Amniotic stem cell (primary cell): ENCODE data around the gene CLIC3.

Experiments used
- DNase-seq: peaks from one replicate; lab custom pipeline; 2025; lab: John Stamatoyannopoulos, UW

The CLIC3 gene

DNA sequence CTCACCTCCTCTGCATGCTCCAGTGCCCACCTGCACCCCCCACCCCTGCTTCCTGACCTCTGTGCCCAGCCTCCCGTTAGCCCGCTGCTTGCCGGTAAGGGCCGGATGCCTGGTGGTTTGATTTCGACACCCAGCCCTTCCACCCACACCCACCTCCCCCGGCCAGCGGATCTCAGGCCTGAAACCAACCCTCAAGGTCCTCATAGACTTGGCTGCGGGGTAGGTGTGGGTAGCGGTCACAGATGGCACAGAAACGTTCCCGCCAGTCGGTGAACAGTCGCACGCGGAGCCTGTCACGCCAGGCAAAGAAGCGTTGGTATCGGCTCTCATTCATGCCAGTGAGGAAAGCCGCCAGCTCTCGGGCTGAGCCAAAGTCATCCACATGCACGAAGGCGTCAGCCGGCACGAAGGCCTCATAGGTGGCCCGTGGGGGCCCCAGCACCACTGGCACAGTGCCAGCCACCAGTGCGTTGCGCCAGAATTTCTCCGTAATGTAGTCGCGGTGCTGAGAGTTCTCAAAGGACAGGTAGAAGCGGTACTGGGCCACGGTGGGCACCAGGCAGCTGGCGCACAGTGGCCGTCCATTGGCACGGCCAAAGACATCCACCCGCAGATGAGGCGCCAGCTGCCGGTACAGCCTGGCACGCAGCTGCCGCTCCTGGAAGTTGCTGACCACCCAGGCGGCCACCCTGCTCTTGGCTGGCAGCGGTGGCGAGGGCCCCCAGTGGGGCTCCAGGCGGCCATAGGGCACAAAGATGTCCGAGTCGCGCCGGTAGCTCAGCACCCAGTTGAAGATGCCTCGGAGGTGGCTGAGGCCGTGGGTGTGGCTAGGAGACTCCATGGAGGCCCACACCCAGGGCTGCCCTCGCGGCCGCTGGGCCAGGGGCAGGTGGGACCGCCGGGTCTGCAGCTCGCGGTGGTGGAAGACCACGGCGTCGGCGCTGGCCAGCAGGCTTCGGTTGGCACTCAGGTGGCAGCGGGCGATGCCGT lies 34.5 kb upstream of the CLIC3 start:
- no peak for DNase-seq

DNA sequence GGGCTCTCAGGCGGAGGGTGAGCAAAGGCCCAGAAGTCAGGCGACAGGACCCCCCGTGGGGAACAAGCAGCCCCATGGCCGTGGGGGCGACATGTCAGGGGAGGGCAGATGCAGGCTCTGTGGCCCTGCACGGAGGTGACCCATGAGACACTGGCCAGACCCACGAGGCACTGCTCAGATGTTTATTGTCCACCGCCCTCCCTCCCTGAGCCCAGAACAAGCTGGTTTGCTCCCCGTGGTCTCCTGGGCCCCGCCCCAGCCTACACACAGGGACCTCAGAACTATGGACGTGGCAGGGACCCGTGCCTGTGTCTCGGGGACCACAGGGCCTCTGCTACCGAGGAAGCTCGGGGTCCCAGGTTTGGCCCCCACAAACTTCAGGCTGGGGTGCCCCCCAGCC lies 33.6 kb upstream of the CLIC3 start:
- no peak for DNase-seq

DNA sequence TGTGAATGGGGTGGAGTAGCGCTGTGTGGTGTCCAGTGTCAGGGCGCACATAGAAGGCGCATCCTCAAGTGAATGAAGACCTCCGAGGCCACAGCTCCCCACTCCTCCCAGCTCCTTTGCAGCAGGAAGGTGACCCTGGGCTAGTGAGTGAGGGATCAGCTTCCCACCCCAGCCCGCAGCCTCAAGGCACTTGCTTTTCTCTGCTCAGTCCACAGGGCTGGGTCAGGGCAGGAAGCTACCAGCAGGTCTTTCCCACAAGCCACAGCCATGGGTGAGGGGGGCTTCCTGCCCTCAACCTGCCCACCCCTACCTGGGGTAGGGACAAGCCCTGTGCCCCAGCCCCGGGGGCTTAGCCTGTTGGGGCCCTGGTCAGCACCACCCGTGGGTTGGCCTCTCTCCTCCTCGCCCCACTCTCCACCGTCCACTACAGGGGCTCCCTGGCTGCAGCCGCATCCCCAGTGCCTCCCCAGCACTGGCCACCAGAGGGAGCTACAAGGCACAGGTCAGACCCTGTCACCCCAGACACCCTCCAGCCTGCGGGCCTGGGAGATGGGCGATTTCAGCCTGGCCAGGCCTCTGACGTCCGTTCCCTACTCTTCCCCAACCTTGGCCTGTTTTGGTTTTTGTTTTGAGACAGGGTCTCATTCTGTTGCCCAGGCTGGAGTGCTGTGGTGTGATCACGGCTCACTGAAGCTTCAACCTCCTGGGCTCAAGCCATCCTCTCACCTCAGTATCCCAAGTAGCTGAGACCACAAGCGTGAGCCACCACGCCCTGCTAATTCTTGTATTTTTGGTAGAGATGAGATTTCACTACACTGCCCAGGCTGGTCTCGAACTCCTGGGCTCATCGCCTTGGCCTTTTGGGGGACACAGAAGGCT lies 32.9 kb upstream of the CLIC3 start:
- DNase-seq, result no peak

DNA sequence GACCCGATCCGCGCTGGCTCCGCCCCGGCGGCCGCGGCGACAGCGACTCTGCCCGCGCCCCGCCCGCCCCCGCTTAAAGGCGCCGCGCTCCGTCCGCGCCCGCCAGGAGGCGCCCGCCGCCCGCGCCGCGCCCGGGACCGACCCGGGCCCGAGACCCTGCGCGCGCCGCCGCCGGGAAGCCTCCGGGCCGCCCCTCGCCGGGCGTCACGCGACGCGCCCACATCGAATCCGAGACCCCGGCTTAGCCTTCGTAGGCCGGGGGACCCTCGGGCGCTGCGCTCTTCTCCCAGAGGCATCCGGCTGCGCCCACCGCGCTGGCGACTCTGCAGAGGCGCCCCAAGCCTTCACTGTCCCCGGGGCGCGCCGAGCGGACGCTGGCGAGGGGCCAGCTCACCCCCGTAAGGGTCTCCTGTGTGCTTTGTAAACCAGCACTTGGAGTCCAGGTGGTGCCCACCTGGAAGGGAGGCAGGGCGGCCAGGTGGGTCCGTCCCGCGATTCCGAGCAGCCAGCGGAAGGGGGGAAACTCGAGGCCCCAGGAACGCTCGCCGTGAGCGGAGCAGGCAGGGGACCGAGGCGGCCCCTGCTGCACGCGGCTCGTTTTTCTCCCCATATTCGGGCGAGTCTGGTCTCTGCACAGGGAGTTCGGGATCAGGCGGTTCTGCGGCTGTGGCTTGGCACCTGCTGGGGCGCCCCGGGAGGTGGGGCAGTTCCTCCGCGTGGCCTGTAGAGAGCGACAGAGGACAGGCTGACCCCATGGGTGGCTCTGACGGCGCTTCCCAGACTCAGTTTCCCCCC lies 32.1 kb upstream of the CLIC3 start:
- DNase-seq, result no peak

DNA sequence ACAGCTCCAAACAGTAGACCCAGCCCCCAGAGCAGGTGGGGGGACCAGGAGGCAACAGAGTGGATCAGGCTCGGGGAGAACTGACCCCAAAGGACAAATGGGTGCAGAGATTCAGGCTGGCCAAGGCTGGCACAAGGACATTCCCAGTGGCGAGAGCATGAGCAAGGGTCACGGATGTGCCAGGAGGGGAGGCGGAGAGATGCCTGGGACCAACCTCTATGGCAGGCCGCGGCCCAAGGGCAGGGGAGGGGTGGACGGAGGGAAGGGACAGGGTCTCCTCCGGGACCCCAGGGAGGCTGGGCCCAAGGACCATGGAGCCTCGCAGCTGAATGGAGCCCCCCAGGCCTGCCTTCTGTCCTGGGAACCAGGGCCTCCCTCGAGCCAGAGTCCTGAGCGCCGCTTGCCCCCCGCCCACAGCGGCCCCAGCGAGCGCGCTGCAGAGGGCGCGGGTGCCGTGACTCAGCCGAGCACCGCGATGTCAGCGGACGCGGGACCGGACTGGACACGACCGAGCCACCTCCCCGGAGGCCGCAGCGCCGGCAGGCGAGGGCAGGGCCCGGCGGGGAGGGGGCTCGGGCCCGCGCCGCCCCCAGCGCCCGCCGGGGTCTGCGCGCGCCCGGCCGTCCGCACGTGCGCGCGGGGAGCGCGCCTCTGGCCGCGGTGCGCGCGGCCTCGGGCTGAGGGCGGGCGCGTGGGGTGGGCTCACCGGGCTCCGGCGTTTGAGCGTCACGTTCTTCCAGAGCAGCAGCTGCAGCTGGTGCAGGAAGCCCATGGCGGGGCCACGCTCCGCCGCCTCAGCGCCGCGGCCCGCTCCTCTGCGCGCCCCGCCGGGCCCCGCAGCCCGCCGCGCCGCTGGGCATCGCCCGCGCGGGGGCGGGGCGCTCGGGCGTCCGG lies 31.2 kb upstream of the CLIC3 start, which contains the start of gene ABCA2:
Gene ABCA2 (minus strand): TSS at position 869 of the 894 bp plus-strand sequence. CDS start 97 bp downstream, at position 772.
- DNase-seq, result peak; percentile 25

DNA sequence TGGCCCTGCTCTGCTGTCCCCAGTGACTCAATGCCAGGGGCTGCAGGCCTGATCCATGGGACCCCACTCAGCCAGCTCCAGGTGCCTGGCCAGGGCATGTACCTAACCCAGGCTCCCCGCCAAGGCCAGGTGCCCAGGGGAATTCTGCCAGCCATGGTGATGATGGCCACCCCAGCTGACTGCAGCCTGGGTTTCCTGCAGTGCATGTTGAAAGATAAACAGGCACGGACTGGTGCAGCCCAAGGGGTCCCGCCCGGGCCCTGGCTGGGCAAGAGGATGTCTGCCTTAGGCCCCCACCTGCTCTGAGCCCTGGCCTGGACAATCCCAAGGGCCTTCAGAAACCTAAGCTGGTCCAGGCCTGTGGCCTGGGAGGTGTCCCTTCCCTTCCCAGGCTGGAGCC lies 30.5 kb upstream of the CLIC3 start:
- no peak for DNase-seq

DNA sequence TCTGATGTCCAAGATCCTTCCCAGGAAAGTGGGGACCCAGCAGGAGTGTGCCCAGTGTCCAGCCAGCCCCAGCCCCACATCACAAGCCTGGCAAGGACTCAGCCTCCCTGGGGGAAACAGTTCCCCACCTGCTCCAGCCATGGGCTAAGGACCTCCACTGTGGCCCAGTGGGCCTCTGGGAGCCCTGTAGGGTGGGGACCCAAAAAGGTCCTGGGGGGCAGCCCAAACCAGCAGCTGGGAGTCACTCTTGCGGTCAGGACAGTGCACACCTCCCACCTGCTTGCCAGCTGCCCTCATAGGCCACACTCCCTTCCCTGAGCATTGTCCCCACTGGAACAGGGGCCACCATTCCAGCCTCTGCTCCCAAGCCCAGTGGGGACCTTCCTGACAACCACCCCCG lies 30.0 kb upstream of the CLIC3 start:
- DNase-seq, result no peak

DNA sequence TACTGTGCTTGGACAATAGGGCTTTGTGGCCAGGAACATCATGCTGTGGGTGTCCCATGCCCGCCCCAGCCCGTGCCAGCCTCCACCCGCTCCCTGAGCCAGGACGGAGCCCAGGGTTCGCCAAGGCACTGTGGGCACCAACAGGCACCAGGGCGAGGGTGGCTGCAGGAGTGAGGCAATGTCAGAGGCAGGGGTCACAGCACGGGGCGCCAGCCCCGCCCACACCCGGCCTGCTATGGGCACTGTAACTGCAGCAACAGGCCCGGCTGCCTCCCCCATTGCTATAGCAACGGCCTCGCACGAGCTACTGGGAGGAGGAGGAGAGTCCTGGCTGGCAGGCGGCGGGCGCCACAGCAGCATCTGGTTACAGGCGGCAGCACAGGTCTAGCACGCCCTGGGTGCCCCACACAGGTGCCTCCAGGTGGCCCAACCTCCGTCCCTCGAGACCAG lies 29.2 kb upstream of the CLIC3 start:
- no peak for DNase-seq

DNA sequence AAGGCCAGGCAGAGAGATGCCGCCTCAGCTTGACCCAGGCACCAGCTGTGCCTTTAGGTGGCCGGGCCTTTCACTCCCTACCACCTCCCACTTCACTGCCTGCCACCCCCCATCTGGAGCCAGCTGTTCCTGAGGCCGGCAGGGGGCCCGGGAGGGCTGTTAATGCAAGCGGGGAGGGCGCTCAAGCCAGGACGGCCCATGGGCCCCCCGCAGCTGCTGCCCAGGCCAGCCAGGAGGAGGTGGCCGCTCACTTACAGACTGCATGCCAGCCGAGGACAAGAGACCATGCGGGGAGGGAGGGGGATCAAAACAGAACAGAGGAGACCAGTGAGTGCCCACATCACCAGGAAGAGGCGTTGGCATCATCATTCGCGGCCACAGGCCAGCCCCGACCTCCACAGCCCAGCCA lies 27.2 kb upstream of the CLIC3 start:
- DNase-seq, result no peak

DNA sequence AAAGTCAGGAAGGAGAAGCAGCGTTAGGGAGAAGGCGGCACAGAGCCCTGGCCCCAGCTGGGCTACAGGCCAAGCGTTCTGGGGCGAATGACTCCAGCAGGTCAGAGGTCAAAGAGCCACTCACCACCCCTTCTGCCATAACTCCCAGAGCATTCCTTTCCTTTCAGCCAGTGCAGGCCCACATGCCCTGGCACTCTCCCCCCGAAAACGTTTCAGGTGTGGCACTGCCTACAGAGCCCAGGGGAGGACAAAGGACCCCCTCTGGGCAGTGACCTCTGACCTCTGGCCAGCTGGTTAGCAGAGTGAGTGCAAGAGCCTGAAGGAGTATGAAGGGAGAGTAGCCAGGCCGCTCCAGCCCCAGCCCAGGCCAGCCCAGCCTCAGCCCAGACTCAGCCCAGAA lies 26.8 kb upstream of the CLIC3 start:
- DNase-seq, result no peak

DNA sequence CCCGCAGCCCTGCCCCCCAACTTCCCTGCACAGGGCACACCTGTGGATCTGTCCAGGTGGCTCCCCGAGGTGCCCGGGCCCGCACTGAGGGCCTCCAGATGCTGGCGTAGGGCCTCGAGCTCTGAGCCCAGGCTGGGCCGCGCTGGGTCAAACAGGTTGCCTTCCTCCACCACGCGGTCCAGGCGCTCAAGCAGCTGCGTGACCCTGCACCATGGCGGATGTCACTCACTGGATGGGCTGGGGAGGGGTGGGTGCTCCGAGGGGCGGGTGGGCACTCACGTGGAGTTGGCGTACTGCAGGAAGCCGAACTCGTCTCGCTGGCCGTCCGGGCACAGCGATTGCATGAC lies 26.3 kb upstream of the CLIC3 start:
- no peak for DNase-seq

DNA sequence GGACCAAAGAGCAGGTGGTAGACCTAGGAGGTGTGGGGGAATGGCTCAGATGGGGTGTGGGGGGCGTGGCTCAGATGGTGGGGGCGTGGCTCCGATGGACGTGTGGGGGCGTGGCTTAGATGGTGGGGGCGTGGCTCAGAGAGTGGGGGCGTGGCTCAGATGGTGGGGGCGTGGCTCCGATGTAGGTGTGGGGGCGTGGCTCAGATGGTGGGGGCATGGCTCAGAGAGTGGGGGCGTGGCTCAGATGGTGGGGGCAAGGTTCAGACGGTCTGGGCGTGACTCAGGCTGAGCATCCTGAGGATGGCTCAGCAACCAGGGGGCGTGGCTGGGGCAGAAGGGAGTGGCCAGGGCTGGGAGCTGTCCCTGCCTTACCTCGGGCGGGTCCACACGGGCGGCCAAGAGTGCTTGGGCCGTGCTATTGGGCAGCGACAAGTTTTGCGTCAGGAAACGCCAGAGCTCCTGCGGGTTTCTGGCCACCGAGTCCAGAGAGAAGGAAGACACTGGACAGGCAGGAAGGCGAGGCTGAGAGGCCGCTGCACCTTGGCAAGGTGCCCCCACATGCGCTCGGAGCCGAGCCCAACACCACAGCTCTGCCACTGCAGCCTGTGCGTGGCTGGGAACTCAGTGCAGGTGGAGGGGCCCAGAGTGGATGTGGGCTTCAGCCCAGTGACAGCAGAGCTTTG lies 25.8 kb upstream of the CLIC3 start:
- no peak for DNase-seq

DNA sequence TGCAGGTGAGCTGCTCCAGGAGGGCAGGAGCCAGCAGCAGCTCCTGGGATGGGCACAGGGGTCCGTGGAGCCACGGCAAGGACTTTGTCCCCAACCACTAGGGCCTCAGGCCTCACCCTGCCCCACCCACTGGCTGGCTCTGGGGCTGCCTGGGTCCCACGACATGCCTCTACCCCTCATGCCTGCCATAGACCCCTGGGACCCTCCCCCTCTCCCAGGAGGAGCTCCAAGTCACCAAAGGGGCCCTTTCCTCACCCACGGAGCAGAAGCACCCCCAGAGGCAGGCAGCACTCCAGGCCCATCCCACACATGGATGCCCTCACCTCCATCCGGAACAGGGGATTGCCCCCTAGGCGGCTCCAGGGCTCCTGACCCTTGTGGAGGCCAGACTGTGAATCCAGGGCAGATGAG lies 25.2 kb upstream of the CLIC3 start:
- no peak for DNase-seq

DNA sequence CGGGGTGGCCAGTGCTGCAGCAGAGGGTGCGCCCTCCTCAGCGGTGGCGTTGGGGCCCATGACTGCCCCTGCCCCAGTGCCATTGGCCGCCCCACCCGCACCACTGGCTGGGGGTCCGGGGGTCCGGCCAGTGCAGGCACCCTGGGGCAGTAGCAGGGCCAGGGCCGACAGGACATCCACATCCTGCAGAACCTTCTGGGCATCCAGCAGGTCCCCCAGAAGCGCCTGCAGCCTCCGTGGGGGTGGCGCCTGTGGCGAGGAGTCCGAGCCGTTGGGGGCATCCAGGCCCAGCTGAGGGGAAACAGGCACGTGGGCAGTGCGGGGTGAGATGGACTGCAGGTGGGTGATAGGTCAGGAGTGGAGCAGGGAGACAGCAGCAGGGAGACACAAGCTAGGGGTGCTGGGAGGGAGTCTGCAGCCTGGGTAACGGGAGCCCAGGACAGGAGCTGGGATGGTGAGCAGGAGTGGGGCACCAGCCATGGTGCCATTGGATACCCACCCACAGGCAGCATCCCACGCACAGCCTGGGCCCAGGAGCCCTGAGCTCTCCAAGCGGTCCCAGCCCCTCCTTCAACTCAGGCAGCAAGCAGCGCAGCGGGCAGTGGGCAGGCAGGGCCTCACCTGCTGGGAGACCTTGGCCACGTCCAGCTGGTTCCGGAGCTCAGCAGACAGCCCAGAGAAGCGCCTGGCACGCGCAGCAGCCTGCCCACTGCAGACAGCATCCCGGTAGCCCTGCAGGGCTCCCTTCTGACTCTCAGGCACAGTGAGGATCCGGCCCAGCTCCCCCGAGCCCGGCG lies 24.6 kb upstream of the CLIC3 start:
- DNase-seq, result no peak

DNA sequence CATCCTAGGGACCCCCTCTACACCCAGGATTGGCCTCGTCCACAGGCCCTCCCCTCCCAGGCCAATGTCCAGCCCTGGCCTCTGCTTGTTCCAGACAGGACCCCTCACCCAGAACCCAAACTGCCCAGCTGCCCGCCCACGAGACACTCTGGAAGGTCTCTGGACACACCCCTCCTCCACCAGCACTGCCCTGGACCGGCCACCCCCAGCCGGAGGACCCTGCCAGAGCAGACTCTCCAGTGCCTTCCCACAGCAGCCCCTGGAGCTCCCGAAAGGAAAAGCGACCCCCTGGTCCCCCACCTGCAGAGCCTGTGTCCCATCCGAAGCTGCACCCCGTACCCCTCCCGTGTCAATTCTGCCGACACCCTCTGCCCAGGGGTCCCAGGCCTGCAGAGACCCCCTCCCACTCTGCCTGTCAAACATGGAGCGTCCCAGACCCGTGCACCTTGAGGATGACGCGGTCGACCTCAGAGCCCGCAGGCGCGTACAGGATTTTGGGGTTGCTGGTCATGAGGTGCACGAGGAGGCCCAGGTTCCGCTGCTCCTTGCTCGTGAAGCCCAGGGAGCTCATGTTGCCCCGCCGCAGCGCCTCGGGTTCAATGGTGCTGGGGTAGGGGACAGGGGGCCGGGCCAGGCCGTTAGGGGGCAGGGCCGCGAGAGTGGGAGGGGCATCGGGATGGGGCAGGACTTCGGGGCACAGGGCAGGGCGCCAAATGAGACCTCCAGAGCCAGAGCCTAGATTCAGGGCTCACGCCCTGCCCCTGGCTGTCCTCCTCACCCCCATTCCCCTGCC lies 23.7 kb upstream of the CLIC3 start:
- DNase-seq, result no peak

DNA sequence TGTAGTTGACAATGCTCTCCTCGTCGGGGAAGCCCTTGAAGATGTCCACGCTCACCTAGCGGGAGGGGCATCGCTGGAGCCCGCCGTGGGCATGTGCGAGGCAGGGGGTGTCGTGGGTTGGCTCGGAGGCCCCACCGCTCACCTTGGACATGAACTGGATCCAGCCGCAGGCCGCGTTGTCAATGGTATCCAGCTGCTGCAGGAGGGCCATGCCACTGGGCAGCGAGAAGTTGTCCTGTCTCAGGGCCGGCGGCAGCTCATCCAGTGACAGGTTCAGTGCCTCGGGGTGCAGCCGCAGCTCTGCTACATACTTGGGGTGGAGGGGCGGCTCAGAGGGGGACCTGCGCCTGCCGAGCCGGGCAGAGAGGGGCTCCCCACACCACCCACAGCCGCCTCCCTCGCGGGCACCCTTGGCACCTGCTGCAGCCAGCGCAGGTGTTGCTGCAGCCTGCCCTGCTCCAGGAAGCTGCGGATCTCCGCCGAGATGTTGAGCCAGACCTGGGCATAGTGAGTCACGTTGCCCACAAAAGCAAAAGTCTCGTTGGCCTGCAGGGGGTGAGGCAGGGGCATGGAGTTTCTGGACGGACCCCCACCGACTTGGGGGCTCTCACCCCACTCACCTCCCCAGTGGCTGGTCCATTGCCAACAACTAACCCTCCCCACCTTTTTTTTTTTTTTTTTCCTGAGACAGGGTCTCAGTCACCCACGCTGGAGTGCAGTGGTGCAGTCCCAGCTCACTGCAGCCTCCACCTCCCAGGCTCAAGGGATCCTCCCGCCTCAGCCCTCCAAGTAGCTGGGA lies 22.6 kb upstream of the CLIC3 start:
- DNase-seq, result no peak

DNA sequence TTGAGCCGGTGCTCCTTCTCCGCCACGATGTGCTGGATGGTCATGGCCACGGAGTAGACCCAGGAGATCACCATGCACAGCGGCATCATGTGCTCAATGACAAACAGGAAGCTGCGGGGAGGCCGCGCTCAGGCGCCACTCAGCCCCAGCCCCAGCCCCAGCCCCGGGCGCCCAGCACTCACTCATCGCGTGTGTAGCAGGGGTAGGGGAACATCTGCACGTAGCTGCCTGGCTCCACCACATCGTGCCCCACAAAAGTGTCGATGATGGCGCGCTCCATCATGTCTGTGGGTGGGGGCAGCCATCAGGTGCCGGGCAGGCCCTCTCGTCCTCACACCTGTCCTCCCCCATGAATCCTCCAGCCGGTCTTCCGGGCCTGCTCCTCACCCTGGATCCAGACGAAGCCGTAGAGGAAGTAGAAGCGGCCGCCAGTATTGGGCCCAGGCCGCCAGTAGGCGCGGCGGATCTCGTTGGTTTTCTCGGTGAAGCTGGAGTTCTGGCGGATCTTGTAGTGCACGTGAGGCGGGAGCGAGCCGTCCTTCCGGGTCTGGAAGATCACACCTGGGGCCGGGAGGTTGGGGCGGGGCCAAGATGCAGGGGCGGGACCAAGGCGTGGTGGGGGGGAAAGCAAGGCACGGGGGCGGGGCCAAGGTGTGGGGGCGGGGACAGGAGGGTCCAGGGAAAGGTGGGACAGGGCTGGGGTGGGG lies 21.6 kb upstream of the CLIC3 start:
- DNase-seq, result no peak
